ENCODE results near the gene KLHL30. TPM values are rescaled to one million over a fixed set of nuclear protein-coding genes. Genes with fewer than 3 reads are reported as not detected.

Gene KLHL30
- polyA plus RNA-seq, 1 donor (not counting 4 experiments of a cell fraction or from before 2014, with no cell fraction given) = not detected

GRCh38 chr2:238176613-238177012 lies 38.1 kb downstream of the KLHL30 start:
- Histone ChIP-seq H2AFZ (ENCODE audit: control insufficient read depth, low read length) (no peak overlapping the region), H3K4me1 (ENCODE audit: control insufficient read depth, extremely low read depth, insufficient read depth, low read length) (peaks cover 11% of the 10 kb centered on the region), H3K4me3 (ENCODE audit: control insufficient read depth in 2 of 3, extremely low read depth in 1 of 3, insufficient read depth in 2 of 3, low read depth in 1 of 3, low read length in 3 of 3) (no peak overlapping the region), H4K20me1 (ENCODE audit: control insufficient read depth, extremely low read depth, insufficient read depth, low read length) (no peaks in the 10 kb centered on the region), H3K27ac (ENCODE audit: control insufficient read depth, insufficient read depth, low read length) (no peak overlapping the region), H3K9ac (ENCODE audit: control insufficient read depth, extremely low read depth, insufficient read depth, low read length) (no peak overlapping the region), H3K9me3 (ENCODE audit: control insufficient read depth, low read depth, low read length) (no peaks in the 10 kb centered on the region), H3K79me2 (ENCODE audit: control insufficient read depth, insufficient read depth, low read length) (no peaks in the 10 kb centered on the region), H3K27me3 (ENCODE audit: control insufficient read depth, extremely low read depth, insufficient read depth, low read length) (no peaks in the 10 kb centered on the region), H3K4me2 (ENCODE audit: control insufficient read depth, extremely low read depth, insufficient read depth, low read depth, low read length) (no peak overlapping the region), H3K9me1 (ENCODE audit: control insufficient read depth, extremely low read depth, insufficient read depth, low read length) (no peaks in the 10 kb centered on the region), H3K36me3 (ENCODE audit: control insufficient read depth in 2 of 2, extremely low read depth in 1 of 2, insufficient read depth in 2 of 2, low read length in 2 of 2) (peaks cover 36 to 53% of the 10 kb centered on the region in 2 experiments)
- no peak for TF ChIP-seq EZH2 (IDR thresholded peaks at IDR 0.05; ENCODE audit: low read length)
- TF ChIP-seq, protein P1, sequence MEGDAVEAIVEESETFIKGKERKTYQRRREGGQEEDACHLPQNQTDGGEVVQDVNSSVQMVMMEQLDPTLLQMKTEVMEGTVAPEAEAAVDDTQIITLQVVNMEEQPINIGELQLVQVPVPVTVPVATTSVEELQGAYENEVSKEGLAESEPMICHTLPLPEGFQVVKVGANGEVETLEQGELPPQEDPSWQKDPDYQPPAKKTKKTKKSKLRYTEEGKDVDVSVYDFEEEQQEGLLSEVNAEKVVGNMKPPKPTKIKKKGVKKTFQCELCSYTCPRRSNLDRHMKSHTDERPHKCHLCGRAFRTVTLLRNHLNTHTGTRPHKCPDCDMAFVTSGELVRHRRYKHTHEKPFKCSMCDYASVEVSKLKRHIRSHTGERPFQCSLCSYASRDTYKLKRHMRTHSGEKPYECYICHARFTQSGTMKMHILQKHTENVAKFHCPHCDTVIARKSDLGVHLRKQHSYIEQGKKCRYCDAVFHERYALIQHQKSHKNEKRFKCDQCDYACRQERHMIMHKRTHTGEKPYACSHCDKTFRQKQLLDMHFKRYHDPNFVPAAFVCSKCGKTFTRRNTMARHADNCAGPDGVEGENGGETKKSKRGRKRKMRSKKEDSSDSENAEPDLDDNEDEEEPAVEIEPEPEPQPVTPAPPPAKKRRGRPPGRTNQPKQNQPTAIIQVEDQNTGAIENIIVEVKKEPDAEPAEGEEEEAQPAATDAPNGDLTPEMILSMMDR (optimal IDR thresholded peaks at IDR 0.05 in 1 of 3, IDR thresholded peaks at IDR 0.05 in 1 of 3, conservative IDR thresholded peaks at IDR 0.05 in 1 of 3; ENCODE audit: extremely low read depth in 1 of 3, insufficient read depth in 2 of 3, low read length in 3 of 3) = no peak
- no peak for DNase-seq (ENCODE audit: low read depth, low spot score)
- no peak for FAIRE-seq
- dilution Hi-C loops (cut with MboI; ENCODE audit: extremely low pct_ligation_motif_present, low sequenced_read_pairs) = no loop called here

DNA sequence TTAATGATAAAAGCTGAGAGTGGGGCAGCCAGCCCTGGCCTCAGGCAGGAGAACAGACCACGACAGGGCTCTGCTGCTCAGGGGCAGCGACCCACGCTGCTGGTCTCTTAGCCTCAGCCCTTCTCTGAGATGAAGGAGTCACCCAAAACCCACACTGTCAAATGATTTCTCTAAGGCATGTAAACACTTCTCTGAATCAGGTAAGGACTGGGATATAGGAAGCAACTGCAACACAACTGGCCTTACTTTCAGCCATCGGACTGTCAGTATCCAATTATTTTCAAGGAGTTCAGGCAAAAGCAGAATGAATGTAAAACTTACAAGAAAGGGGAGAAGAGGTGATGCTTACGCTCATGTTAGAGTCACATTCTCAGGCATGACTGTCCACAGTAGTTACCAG lies 42.1 kb downstream of the KLHL30 start:
- Histone ChIP-seq H3K79me2 (ENCODE audit: control insufficient read depth, insufficient read depth, low read length) (no peaks in the 10 kb centered on the region), H2AFZ (ENCODE audit: control insufficient read depth, low read length) (no peak overlapping the region), H3K9me3 (ENCODE audit: control insufficient read depth, low read depth, low read length) (no peaks in the 10 kb centered on the region), H3K27ac (ENCODE audit: control insufficient read depth, insufficient read depth, low read length) (no peak overlapping the region), H3K27me3 (ENCODE audit: control insufficient read depth, extremely low read depth, insufficient read depth, low read length) (no peaks in the 10 kb centered on the region), H3K4me2 (ENCODE audit: control insufficient read depth, extremely low read depth, insufficient read depth, low read depth, low read length) (no peak overlapping the region), H4K20me1 (ENCODE audit: control insufficient read depth, extremely low read depth, insufficient read depth, low read length) (no peaks in the 10 kb centered on the region), H3K9ac (ENCODE audit: control insufficient read depth, extremely low read depth, insufficient read depth, low read length) (no peak overlapping the region), H3K4me1 (ENCODE audit: control insufficient read depth, extremely low read depth, insufficient read depth, low read length) (peaks cover under 1% of the 10 kb centered on the region), H3K9me1 (ENCODE audit: control insufficient read depth, extremely low read depth, insufficient read depth, low read length) (no peaks in the 10 kb centered on the region), H3K36me3 (ENCODE audit: control insufficient read depth in 2 of 2, extremely low read depth in 1 of 2, insufficient read depth in 2 of 2, low read length in 2 of 2) (peaks cover 40% of the 10 kb centered on the region in 2 experiments), H3K4me3 (ENCODE audit: control insufficient read depth in 2 of 3, extremely low read depth in 1 of 3, insufficient read depth in 2 of 3, low read depth in 1 of 3, low read length in 3 of 3) (no peak overlapping the region)
- dilution Hi-C loops (cut with MboI; ENCODE audit: extremely low pct_ligation_motif_present, low sequenced_read_pairs) = no loop called here
- DNase-seq (ENCODE audit: low read depth, low spot score) (no peak), FAIRE-seq (no peak)
- TF ChIP-seq EZH2 (IDR thresholded peaks at IDR 0.05; ENCODE audit: low read length) = no peak
- TF ChIP-seq, protein P1 (optimal IDR thresholded peaks at IDR 0.05 in 1 of 3, IDR thresholded peaks at IDR 0.05 in 1 of 3, conservative IDR thresholded peaks at IDR 0.05 in 1 of 3; ENCODE audit: extremely low read depth in 1 of 3, insufficient read depth in 2 of 3, low read length in 3 of 3) = no peak
